GM12872 (cell line): ENCODE data around the gene ARPC2.

Experiments
- TF ChIP-seq, protein P1 (sequence below): IDR thresholded peaks from 3 replicates; pipeline ENCODE4 v1.5.1; 2011; ENCODE audit warnings: low read depth, mild to moderate bottlenecking, low read length, moderate library complexity; ENCODE audit not compliant: insufficient read depth

ARPC2 gene

DNA sequence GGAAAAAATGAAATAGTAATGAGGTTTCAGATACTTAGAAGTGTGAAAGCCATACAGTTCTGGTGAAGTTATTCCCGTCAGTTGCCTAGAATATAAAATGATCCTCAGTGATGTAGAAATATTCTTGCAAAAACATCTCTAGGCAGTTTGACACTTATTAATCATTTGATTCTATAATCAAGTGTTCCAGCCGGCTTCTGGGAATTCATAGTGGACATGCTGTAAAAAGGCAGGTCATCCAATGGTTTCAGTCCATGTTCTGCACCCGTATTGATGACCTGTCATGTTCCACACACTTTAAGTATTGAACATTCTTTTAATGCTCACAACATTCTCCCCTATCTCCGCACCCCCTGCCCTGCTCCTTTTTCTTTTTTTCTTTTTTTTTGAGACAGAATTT lies 19.8 kb downstream of the ARPC2 start:
- TF ChIP-seq, protein P1, sequence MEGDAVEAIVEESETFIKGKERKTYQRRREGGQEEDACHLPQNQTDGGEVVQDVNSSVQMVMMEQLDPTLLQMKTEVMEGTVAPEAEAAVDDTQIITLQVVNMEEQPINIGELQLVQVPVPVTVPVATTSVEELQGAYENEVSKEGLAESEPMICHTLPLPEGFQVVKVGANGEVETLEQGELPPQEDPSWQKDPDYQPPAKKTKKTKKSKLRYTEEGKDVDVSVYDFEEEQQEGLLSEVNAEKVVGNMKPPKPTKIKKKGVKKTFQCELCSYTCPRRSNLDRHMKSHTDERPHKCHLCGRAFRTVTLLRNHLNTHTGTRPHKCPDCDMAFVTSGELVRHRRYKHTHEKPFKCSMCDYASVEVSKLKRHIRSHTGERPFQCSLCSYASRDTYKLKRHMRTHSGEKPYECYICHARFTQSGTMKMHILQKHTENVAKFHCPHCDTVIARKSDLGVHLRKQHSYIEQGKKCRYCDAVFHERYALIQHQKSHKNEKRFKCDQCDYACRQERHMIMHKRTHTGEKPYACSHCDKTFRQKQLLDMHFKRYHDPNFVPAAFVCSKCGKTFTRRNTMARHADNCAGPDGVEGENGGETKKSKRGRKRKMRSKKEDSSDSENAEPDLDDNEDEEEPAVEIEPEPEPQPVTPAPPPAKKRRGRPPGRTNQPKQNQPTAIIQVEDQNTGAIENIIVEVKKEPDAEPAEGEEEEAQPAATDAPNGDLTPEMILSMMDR = no peak

DNA sequence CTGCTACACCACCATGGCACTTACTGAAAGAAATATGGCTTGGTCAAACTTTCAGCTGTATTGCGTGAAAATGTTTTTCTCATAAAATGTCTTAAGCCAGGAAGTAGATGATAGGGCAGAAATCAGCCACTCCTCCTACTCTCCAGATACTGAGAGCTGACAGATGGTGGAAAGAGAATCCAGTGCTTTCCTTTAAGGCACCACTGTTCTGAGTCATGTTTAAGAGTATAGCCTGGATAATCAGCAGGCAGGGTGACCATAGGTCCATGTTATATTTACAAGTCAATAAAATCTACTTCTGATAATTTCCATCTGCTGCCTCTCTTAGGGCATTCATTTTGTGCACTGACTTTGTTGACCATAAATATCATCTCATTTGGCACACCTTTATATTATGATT lies 21.9 kb downstream of the ARPC2 start:
- TF ChIP-seq, protein P1 = no peak

DNA sequence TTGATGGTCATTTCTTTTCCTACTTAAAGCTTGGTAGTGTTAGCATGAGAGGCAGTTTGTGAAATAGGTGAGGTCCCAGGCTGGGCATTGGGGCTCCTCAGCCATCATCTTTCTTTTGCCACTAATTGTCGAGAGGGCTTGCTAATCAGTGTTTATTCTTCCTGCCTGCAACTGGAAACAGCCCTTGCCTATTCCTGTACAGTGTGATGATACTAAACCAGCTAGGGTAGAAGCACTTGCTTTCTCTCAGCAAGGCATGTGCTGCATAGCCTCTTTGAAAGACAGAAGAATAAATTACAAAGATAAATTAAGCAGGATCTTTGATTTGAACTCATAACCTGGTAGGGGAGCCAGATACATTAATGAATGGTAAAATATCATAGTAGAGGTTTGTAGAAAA lies 27.2 kb downstream of the ARPC2 start:
- TF ChIP-seq, protein P1 = no peak

DNA sequence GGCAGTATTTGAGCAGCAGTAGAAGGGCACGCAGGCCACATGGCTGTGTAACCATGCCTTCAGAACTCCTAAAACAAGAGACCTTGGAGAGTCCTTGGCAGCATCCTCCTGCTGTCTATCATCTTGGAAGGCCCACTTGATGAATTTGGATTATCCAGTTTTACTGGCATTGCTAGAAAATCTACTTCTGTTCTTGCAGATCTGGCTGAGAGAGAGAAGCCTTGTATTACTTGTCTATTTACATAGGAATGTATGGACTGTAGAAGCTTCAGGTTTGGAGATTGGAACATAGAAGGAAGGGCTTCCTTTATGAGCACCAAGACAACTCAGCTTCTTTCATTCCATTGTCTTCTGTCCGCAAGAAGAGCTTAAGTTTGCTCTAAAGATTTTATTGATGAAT lies 27.7 kb downstream of the ARPC2 start:
- TF ChIP-seq, protein P1 = no peak

DNA sequence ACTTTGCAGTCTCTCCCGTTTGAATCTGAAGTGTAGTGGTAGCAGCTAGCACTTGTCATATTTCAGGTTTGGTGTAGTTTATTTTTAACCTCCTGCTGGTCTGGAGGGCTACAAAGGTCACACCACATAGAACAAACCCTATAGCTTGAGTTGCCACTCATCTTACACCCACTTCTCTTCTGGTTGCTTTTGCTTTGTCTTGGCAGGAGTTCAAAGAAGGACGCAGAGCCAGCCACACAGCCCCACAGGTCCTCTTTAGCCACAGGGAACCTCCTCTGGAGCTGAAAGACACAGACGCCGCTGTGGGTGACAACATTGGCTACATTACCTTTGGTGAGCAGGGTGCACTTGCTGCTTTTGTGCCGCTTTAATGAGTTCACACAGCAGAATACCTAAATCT lies 28.2 kb downstream of the ARPC2 start:
- TF ChIP-seq, protein P1 = no peak

DNA sequence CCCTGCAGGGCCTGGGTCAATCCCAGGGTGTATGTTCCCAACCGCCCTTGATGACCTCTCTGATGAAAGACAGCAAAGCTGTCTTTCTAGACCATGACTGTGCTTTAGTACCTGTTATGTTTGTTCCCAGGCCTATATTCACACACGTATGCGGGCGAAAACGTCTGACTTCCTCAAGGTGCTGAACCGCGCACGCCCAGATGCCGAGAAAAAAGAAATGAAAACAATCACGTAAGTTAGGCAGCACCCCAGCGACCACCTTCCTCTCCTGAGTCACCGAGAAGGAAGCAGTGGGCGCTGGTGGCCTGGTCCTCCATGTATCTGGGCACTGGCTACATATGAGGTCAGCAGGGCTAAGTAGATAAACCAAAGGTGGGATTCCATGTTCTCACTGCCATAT lies 32.7 kb downstream of the ARPC2 start:
- TF ChIP-seq, protein P1 = no peak

DNA sequence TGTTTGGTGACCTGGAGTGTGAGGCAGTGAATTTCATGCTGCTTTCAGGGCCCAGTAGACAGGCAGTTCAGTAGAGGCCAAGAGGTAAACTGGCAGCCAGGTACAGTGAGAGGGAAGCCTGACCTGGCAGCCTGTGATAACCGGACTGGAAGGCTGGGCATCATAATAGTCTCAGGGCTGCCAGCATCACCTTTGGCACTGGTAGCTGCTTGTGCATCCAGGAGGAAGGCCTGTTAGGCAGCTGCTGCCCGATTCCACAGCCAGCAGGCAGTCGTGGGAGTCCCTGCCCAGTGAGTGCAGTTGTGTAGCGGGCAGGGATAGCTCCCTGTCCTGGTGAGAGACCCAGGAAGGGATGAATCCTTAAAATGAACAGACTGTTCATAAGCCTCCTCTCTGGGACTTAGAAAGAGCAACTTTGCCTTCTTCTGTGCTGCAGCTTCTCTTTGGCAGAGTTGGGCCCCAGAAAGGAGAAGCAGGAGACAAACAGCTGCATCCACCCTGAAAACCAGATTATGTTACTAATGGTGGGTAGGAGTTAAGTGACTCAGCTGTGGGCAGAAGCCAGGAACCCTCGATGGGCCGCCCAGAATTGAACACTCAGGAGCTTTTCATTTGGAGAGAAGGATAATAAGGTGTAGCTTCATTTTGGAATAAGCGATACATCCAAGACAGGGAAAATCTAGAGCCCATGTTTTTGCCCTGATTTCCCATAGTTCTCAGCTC lies 35.7 kb downstream of the ARPC2 start:
- TF ChIP-seq, protein P1 = no peak
